Cardiac fibroblast (primary cell): Measurements from ENCODE around the gene SH3D19.

ENCODE experiments used
- DNase-seq, 2 donors: peaks; one replicate each; pipeline versions ENCODE4 v3.0.0 to v3.0.0-alpha.2; 2010; ENCODE audit warnings: low read depth in 2 of 2
- H3K4me3 ChIP-seq, 2 donors: replicated peaks in 1 of 2; 1 replicate in 1 of 2; 2 replicates in 1 of 2; pipeline ENCODE4 v1.5.1; 2011; ENCODE audit warnings: low read depth in 2 of 2, low read length in 2 of 2, mild to moderate bottlenecking in 2 of 2, moderate library complexity in 1 of 2
- CTCF ChIP-seq: IDR thresholded peaks from one replicate; pipeline ENCODE4 v1.5.1; 2011; ENCODE audit warnings: low read depth, mild to moderate bottlenecking, low read length, inconsistent platforms

The SH3D19 gene

GRCh38 chr4:151207186-151207585 is 118.2 kb downstream of the SH3D19 start:
- TF ChIP-seq CTCF = no peak
- no peak for DNase-seq

GRCh38 chr4:151206241-151207005 is 119.0 kb downstream of the SH3D19 start:
- TF ChIP-seq CTCF = no peak
- no peak overlapping the region for H3K4me3 ChIP-seq
- peak in 1 of 2 donors; percentile 46 for DNase-seq

More at GRCh38 chr4:151207186-151207585, 118.2 kb downstream of the SH3D19 start:
- H3K4me3 ChIP-seq = no peak overlapping the region

GRCh38 chr4:151205722-151206121 is 119.7 kb downstream of the SH3D19 start:
- no peak overlapping the region for H3K4me3 ChIP-seq
- TF ChIP-seq CTCF = no peak
- no peak for DNase-seq

- peak; percentile 48 to 51 for DNase-seq
- no peak overlapping the region for H3K4me3 ChIP-seq
- TF ChIP-seq CTCF = no peak
Observed at GRCh38 chr4:151204925-151205524, 120.4 kb downstream of the SH3D19 start.

GRCh38 chr4:151202851-151203455 is 122.5 kb downstream of the SH3D19 start:
- no peak overlapping the region for H3K4me3 ChIP-seq
- peak; percentile 62 to 84 for DNase-seq
- no peak for TF ChIP-seq CTCF

GRCh38 chr4:151202381-151202780 is 123.0 kb downstream of the SH3D19 start:
- no peak for DNase-seq
- no peak for TF ChIP-seq CTCF
- H3K4me3 ChIP-seq = no peak overlapping the region
